ENCODE data around the gene RASSF10.

RASSF10 gene

GRCh38 chr11:13008625-13009475 lies at the start of gene RASSF10:
Gene RASSF10 (plus strand): TSS chr11:13009316. CDS start chr11:13009577, 261 bp downstream.
- no peak for DNase-seq

- no peak for DNase-seq
These were observed 47.5 kb upstream of the RASSF10 start for GRCh38 chr11:12961615-12962014.

GRCh38 chr11:12962306-12962705 lies 46.8 kb upstream of the RASSF10 start:
- DNase-seq, result no peak

- DNase-seq, result no peak
These were observed 46.1 kb upstream of the RASSF10 start for GRCh38 chr11:12963051-12963450.

GRCh38 chr11:12963792-12964536 lies 45.2 kb upstream of the RASSF10 start:
- DNase-seq, result peak; percentile 43 to 55

GRCh38 chr11:12964650-12965049 lies 44.5 kb upstream of the RASSF10 start:
- DNase-seq, result no peak

GRCh38 chr11:12966002-12966401 lies 43.1 kb upstream of the RASSF10 start:
- DNase-seq, result no peak

GRCh38 chr11:12968101-12968500 lies 41.0 kb upstream of the RASSF10 start:
- no peak for DNase-seq

- DNase-seq, result no peak
These were observed 40.3 kb upstream of the RASSF10 start for GRCh38 chr11:12968826-12969225.

- DNase-seq, result no peak
These were observed 37.2 kb upstream of the RASSF10 start for GRCh38 chr11:12971955-12972354.

GRCh38 chr11:12973528-12974181 lies 35.5 kb upstream of the RASSF10 start:
- DNase-seq, result no peak

- DNase-seq, result no peak
These were observed 33.9 kb upstream of the RASSF10 start for GRCh38 chr11:12975195-12975594.

GRCh38 chr11:12979928-12980689 lies 29.0 kb upstream of the RASSF10 start:
- no peak for DNase-seq

GRCh38 chr11:12981676-12982522 lies 27.2 kb upstream of the RASSF10 start:
- DNase-seq, result no peak

- DNase-seq, result no peak
These were observed 25.8 kb upstream of the RASSF10 start for GRCh38 chr11:12983336-12983735.

GRCh38 chr11:12986194-12986898 lies 22.8 kb upstream of the RASSF10 start:
- DNase-seq, result no peak

GRCh38 chr11:12989428-12990161 lies 19.5 kb upstream of the RASSF10 start:
- no peak for DNase-seq

- DNase-seq, result no peak
These were observed 19.0 kb upstream of the RASSF10 start for GRCh38 chr11:12990162-12990480.

GRCh38 chr11:12991426-12991825 lies 17.7 kb upstream of the RASSF10 start:
- no peak for DNase-seq

GRCh38 chr11:12993626-12994025 lies 15.5 kb upstream of the RASSF10 start:
- DNase-seq, result no peak

- DNase-seq, result no peak
These were observed 14.6 kb upstream of the RASSF10 start for GRCh38 chr11:12994476-12994875.
